HepG2 (cell line): ENCODE data around the gene SNX9. TPM values are rescaled to one million over a fixed set of nuclear protein-coding genes. Genes with fewer than 3 reads are reported as not detected.
A peak's percentile ranks its signal among the peaks of the same experiment; 100 is the strongest.

Experiments
- CBX5 ChIP-seq: sonication (generic); formaldehyde crosslinking; IDR thresholded peaks from 2 replicates; pipeline ENCODE4 v1.4.0; 2020; ENCODE audit warnings: missing genetic modification reagents, borderline replicate concordance
- CENPT ChIP-seq: sonication (generic); formaldehyde crosslinking; IDR thresholded peaks from 2 replicates; pipeline ENCODE4 v1.8.0; 2022; ENCODE audit warnings: low read depth, mild to moderate bottlenecking, moderate library complexity, missing genetic modification reagents
- HES4 ChIP-seq: sonication (generic); formaldehyde crosslinking; IDR thresholded peaks from 2 replicates; pipeline ENCODE4 v1.9.0; 2021; ENCODE audit warnings: mild to moderate bottlenecking, missing genetic modification reagents, borderline replicate concordance
- KLF12 ChIP-seq: sonication (generic); formaldehyde crosslinking; IDR thresholded peaks from 2 replicates; pipeline ENCODE4 v1.4.0; 2020; ENCODE audit warnings: missing genetic modification reagents, borderline replicate concordance
- MED13 ChIP-seq: sonication (generic); formaldehyde crosslinking; IDR thresholded peaks from 2 replicates; pipeline ENCODE4 v1.5.0; 2020; ENCODE audit warnings: missing genetic modification reagents
- POLR2AphosphoS2 ChIP-seq: IDR thresholded peaks from 2 replicates; pipeline ENCODE4 v1.6.1; 2011; ENCODE audit warnings: low read depth, low read length, improper control_type of control experiment
- TMF1 ChIP-seq: sonication (generic); formaldehyde crosslinking; IDR thresholded peaks from 2 replicates; pipeline ENCODE4 v1.8.1; 2022; ENCODE audit warnings: low read depth, missing genetic modification reagents
- ZFP36L1 ChIP-seq: sonication (generic); formaldehyde crosslinking; IDR thresholded peaks from 2 replicates; pipeline ENCODE4 v1.8.0; 2022; ENCODE audit warnings: mild to moderate bottlenecking, missing genetic modification reagents, moderate library complexity
- ZNF747 ChIP-seq: sonication (generic); formaldehyde crosslinking; IDR thresholded peaks from 2 replicates; pipeline ENCODE4 v1.8.1; 2023; ENCODE audit warnings: missing genetic modification reagents, mild to moderate bottlenecking, borderline replicate concordance
- polyA plus RNA-seq, 8 experiments: library from polyadenylated mRNA; depleted of rRNA in 3 of 8; stranded (reverse) in 7 of 8; unstranded in 1 of 8; fragments of >200 nt; fragmentation: Illumina TruSeq in 4 of 8; extraction: Trizol in 4 of 8; gene quantifications; 2 replicates each; pipeline versions ENCODE4 v1.2.1 to v1.2.3, GENCODE V29; 2011 to 2016; ENCODE audit warnings: low read depth in 4 of 8, missing spikeins in 1 of 8, mixed read lengths in 1 of 8; ENCODE audit not compliant: insufficient read depth in 1 of 8
- total RNA-seq, 5 experiments: library from RNA; depleted of rRNA; stranded (reverse); fragments of >200 nt; fragmentation: Illumina TruSeq; extraction: Trizol; gene quantifications; 2 replicates each; pipeline ENCODE4 v1.2.3, GENCODE V29; 2016; ENCODE audit warnings: low read depth in 1 of 5
- TF ChIP-seq, protein P1 (sequence below): sonication (generic); formaldehyde crosslinking; IDR thresholded peaks from 2 replicates; pipeline ENCODE4 v1.4.0; 2020; ENCODE audit warnings: missing genetic modification reagents, borderline replicate concordance
- TF ChIP-seq, protein P2 (sequence below), 2 experiments: sonication (generic) in 1 of 2; formaldehyde crosslinking in 1 of 2; IDR thresholded peaks; 2 replicates each; pipeline versions ENCODE4 v1.4.0 to v1.6.1; 2018 to 2020; ENCODE audit warnings: missing genetic modification reagents in 2 of 2, borderline replicate concordance in 1 of 2, low read depth in 1 of 2, mild to moderate bottlenecking in 1 of 2, missing biosample characterization in 1 of 2
- TF ChIP-seq, protein P3 (sequence below): fragments of 450-650 bp; IDR thresholded peaks from 2 replicates; pipeline ENCODE4 v1.6.1; 2017; ENCODE audit warnings: mild to moderate bottlenecking
- TF ChIP-seq, protein P4 (sequence below): sonication (generic); formaldehyde crosslinking; IDR thresholded peaks from 2 replicates; pipeline ENCODE4 v1.4.0; 2020; ENCODE audit warnings: mild to moderate bottlenecking, low read depth, missing genetic modification reagents

The SNX9 gene
- total and polyA plus RNA-seq, 2 of the 13 experiments (the other 11 are each of a cell fraction or from before 2014, with no cell fraction given) = 21.9 to 36.0 TPM

DNA sequence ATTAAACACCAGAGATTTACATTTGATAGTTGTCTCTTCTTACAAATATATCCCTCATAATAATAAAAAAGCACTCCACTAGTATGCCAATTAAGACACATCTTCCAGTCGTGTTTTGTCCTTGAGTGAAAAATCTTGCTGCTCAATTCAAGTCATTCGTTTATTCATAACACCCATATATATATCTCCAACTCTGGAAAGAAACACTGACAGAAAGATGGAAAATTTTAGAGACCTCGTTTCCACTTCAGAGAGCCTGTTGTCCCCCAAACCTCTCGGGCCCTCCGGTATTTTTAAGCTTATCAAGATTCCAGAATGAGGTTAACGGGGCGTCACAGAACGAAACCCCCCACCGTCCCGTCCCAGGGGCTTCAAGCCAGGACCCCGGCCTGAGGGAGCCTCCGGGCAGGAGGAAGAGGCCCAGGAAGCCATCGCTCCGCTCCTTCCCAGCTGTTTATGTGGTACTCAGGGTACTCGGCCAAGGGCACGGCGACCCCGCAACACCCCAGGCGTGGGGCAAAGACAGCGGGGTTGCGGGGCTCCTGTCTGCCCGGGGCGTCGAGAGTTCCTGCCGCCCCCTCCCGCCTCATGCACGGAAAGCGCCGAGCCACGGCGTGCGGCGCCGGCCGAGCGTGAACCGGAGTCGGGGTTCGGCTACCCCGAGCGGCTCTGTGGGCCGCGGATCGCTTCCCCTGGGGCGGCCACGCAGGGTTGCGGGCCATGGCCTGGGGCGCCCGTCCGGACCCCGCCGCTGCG, 623 bp upstream of the SNX9 start (continued):
- TF ChIP-seq, protein P1, sequence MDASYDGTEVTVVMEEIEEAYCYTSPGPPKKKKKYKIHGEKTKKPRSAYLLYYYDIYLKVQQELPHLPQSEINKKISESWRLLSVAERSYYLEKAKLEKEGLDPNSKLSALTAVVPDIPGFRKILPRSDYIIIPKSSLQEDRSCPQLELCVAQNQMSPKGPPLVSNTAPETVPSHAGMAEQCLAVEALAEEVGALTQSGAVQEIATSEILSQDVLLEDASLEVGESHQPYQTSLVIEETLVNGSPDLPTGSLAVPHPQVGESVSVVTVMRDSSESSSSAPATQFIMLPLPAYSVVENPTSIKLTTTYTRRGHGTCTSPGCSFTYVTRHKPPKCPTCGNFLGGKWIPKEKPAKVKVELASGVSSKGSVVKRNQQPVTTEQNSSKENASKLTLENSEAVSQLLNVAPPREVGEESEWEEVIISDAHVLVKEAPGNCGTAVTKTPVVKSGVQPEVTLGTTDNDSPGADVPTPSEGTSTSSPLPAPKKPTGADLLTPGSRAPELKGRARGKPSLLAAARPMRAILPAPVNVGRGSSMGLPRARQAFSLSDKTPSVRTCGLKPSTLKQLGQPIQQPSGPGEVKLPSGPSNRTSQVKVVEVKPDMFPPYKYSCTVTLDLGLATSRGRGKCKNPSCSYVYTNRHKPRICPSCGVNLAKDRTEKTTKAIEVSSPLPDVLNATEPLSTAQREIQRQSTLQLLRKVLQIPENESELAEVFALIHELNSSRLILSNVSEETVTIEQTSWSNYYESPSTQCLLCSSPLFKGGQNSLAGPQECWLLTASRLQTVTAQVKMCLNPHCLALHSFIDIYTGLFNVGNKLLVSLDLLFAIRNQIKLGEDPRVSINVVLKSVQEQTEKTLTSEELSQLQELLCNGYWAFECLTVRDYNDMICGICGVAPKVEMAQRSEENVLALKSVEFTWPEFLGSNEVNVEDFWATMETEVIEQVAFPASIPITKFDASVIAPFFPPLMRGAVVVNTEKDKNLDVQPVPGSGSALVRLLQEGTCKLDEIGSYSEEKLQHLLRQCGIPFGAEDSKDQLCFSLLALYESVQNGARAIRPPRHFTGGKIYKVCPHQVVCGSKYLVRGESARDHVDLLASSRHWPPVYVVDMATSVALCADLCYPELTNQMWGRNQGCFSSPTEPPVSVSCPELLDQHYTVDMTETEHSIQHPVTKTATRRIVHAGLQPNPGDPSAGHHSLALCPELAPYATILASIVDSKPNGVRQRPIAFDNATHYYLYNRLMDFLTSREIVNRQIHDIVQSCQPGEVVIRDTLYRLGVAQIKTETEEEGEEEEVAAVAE (CRISPR knock-in tag) = 0 out of 2 replicates have a peak, but pooled peaks have one; percentile 30
- TF ChIP-seq ZNF747 (CRISPR knock-in tag) (no peak), CBX5 (CRISPR knock-in tag) (no peak), POLR2AphosphoS2 (no peak), TMF1 (CRISPR knock-in tag) (no peak), HES4 (CRISPR knock-in tag) (no peak; the same call in 1 of the 2 replicates), KLF12 (peak; percentile 40; the same call in 1 of the 2 replicates), CENPT (no peak), MED13 (peak; percentile 70; the same call in 1 of the 2 replicates), ZFP36L1 (CRISPR knock-in tag) (no peak)
- TF ChIP-seq, protein P2, sequence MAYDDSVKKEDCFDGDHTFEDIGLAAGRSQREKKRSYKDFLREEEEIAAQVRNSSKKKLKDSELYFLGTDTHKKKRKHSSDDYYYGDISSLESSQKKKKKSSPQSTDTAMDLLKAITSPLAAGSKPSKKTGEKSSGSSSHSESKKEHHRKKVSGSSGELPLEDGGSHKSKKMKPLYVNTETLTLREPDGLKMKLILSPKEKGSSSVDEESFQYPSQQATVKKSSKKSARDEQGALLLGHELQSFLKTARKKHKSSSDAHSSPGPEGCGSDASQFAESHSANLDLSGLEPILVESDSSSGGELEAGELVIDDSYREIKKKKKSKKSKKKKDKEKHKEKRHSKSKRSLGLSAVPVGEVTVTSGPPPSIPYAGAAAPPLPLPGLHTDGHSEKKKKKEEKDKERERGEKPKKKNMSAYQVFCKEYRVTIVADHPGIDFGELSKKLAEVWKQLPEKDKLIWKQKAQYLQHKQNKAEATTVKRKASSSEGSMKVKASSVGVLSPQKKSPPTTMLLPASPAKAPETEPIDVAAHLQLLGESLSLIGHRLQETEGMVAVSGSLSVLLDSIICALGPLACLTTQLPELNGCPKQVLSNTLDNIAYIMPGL (CRISPR knock-in tag; IDR thresholded peaks at IDR 0.05; ENCODE audit: borderline replicate concordance in 1 of 2, low read depth in 1 of 2) = no peak
- TF ChIP-seq, protein P3, sequence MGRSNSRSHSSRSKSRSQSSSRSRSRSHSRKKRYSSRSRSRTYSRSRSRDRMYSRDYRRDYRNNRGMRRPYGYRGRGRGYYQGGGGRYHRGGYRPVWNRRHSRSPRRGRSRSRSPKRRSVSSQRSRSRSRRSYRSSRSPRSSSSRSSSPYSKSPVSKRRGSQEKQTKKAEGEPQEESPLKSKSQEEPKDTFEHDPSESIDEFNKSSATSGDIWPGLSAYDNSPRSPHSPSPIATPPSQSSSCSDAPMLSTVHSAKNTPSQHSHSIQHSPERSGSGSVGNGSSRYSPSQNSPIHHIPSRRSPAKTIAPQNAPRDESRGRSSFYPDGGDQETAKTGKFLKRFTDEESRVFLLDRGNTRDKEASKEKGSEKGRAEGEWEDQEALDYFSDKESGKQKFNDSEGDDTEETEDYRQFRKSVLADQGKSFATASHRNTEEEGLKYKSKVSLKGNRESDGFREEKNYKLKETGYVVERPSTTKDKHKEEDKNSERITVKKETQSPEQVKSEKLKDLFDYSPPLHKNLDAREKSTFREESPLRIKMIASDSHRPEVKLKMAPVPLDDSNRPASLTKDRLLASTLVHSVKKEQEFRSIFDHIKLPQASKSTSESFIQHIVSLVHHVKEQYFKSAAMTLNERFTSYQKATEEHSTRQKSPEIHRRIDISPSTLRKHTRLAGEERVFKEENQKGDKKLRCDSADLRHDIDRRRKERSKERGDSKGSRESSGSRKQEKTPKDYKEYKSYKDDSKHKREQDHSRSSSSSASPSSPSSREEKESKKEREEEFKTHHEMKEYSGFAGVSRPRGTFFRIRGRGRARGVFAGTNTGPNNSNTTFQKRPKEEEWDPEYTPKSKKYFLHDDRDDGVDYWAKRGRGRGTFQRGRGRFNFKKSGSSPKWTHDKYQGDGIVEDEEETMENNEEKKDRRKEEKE = no peak
- TF ChIP-seq, protein P4, sequence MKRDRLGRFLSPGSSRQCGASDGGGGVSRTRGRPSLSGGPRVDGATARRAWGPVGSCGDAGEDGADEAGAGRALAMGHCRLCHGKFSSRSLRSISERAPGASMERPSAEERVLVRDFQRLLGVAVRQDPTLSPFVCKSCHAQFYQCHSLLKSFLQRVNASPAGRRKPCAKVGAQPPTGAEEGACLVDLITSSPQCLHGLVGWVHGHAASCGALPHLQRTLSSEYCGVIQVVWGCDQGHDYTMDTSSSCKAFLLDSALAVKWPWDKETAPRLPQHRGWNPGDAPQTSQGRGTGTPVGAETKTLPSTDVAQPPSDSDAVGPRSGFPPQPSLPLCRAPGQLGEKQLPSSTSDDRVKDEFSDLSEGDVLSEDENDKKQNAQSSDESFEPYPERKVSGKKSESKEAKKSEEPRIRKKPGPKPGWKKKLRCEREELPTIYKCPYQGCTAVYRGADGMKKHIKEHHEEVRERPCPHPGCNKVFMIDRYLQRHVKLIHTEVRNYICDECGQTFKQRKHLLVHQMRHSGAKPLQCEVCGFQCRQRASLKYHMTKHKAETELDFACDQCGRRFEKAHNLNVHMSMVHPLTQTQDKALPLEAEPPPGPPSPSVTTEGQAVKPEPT (CRISPR knock-in tag) = no peak
